GM18873 (cell line): ENCODE measurements around the gene SLIT1.

Experiments
- ATAC-seq: cut with Tn5 transposase; IDR thresholded peaks from one replicate; pipeline ENCODE4 v1.9.1; 2021; ENCODE audit warnings: mild to moderate bottlenecking, moderate library complexity, moderate number of reproducible peaks; ENCODE audit not compliant: unreplicated experiment, low FRiP score

The SLIT1 gene

DNA sequence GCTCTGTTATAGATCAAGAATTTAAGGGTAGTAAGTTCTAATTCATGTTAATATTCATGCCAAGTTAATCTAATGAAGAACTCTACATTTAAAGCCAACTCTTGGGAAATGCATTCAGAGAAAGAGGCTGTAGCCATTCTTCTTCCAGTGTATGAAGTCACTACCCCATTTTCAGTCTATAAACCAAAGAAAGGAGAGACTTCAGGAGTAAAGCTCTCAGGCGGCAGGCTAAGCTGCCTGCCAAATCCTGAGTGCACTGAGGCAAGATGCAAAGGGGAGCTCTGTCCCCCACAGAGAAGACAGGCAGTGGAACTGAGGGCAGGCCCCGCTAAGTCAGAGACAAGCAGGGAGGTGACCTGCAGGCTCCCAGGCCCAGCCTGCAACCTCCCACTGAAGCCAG, 41.5 kb downstream of the SLIT1 start:
- no peak for ATAC-seq

DNA sequence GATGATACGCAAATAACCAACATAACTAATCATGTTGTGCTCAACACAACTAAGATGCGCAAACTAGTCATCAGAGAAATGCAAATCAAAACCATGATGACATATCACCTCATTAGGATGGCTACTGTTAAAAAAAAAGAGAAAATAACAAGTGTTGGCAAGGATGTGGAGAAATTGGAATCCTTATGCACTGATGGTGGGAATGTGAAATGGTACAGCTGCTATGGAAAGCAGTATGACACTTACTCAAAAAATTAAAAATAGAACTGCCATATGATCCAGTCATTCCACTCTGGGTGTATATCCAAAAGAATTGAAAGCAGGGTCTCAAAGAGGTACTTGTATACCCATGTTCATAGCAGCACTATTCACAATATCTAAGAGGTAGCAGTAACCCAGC, 42.9 kb downstream of the SLIT1 start:
- no peak for ATAC-seq

DNA sequence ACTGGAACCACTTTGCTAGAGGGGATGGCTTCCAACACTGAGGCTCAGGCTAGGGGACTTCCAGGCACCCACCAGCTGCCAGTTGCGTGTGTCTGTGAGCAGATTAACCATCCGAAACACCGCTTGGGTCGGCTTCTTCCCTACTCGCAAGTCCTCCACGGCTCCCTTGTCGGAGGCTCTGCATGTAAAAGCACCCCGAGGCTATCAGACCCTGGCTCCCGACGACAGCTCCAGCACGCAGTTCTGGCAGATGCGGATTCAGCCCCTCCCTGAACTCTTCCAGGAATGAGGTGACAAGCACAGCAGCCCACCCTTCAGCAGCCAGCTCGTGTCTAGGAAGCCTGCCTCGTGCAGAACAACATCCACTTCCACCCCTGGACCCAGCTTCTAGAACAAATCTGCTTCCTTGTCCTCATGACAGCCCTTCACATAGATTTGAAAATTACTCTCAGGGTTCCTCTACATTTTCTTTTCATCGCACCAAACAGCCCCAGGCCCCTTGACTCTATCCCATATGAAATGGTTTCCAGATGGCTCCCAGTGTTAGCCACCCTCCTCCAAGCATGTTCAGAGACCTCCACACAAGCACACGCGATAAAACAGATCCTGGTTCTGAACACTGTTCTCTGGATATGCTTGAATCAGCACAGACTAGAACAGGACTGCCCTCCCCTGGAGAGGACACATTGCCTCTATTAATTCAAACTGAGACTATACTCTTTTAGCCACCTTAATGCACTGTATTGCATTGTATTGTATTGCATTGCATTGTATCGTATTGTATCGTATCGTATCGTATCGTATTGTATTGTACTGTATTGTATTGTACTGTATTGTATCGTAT, 44.6 kb downstream of the SLIT1 start:
- no peak for ATAC-seq

DNA sequence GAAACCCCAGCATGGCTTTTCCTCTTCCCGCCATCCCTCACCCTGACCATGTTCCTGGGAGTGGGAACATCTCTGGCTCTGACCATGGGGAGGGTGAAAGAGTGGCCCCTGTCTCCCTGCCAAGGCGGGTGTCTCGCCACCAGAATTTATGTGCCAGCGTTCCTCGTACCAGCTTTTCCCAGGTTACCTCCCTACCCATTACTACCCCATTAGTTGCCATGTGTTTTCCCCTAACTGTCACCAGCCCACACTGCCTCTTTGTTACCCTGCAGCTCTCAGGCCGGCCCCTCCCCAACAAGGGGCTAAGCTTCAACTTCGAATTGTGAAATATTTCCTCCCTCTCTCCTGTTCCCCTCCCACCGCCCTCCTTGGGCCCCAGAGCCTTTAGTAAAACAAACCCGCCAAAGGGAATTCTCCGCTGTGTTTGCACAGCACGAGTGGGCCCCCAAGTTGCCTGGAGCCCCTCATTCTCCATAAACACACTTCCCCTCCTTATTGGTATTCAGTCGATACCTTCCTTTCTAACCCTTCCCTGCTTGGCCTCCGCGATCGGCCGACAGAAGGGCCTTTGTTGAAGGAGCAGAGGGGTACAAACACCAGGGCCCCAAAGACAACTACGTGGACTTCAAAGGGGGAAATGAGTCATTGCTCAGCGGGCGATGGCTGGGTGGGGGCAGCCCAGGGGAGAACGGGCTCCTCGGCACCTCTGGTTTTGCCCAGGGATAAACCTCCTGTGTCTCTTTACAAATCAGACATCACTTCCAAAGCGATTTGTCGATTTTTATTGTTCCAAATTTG, 45.5 kb downstream of the SLIT1 start:
- ATAC-seq, result no peak

DNA sequence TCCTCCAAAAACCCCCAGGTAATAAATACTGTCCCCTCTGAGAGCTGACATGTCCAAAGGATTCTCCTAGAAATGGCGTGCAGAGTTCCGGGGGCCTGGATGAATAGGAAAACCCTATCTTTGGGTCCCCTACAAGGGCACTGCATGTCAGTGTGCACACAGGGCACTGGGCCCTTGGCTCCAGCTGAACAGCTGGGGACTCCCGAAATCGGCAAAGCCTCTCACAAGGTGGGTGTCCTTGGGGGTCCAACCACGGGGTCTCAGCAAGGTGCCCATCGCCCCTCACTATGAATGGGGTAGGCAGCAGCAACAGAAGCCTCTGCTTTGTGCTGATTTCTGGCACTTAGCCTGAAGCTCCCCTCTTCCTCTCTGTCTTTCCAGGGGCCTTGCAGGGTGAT, 46.1 kb downstream of the SLIT1 start:
- no peak for ATAC-seq

DNA sequence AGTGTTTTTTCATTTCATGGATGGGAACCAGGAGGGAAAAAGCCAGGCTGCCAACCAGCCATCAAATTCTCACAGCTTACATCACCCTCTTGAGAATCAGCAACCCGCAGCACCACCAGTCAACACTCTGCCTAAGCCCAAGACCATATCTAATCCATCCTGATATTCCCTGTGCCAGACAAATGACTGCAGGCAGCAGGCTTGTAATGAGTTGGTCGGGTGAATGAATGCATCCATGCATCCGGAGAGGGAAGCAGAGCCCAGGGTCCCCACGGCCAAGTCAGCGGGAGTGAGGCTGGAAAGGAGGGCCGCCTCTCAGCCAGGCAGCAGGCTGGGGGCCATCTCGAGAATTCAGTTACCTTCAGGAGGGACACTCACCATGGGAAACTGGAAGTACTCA, 46.9 kb downstream of the SLIT1 start:
- no peak for ATAC-seq

DNA sequence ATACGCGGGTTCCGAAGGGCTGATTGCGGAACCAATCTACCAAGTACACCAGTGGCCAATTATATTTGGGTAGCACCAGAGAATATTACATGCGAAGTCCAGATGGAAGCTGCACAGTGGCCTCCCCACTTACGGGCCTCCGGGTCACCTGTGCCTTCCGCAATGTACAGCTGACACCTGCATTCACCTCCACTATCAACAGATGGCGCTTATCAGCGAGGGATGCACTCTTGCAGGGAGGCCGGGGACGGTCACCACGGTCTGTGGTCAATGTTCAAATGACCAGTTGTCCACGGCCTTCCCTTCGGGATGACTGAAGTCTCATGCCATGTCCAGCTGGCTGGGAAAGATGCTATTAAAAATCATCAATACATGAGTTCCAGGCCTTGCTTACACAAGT, 47.6 kb downstream of the SLIT1 start:
- no peak for ATAC-seq

DNA sequence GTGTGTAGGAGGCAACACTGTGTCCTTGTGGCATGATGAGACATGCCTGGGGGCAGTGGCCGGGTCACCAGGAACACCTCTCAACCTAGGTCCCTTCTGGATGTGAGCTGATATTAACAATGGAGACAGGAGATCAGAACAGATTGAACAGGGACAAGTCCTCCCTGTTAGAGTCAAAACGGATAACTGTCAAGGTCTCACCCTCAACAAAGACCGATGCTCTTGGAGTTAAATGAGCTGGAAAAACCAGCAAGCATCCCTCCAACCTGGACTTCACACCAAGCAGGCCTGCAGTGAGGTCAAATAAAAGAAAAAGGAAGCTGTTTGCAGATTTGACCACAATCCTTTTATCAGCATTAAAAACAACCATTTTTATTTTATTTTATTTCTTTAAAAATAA, 49.0 kb downstream of the SLIT1 start:
- no peak for ATAC-seq

DNA sequence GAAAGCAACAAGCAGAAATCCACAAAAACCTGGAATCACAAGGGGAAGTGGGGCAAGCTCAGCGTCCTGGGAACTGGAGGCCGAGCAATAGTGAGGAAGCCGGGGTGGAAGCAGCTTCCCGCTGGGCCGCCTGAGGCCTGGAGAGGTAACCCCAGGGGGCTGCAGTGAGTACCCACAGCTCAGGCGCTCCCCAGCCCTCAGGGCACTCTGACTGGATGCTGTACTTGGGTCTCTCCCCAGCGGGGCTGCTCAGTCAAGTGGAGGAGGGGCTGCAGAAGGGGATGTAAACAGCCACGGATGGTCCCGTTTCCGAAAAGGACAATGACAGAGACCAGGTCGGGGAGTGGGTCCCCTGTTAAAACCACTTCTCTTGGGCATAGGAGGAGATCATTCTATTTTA, 50.3 kb downstream of the SLIT1 start:
- ATAC-seq, result no peak

DNA sequence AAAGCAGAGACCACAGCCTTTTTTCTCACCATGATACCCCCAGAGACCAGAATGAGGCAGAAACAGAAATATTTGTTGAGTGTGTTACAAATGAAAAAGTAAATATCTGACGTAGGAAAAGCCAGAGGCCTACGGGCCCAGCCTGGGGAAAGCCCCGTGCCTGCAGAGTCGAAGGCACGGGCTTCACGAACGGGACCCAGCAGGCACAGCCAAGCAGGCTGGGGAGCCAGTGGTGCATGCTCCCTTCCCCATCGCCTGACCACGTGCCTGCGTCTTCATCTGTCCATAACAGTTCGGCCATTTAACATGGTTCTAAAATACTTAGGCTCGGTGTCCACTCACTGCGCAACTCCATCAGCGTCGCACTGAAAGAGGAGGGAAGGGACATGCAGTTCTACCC, 50.8 kb downstream of the SLIT1 start:
- ATAC-seq, result no peak

DNA sequence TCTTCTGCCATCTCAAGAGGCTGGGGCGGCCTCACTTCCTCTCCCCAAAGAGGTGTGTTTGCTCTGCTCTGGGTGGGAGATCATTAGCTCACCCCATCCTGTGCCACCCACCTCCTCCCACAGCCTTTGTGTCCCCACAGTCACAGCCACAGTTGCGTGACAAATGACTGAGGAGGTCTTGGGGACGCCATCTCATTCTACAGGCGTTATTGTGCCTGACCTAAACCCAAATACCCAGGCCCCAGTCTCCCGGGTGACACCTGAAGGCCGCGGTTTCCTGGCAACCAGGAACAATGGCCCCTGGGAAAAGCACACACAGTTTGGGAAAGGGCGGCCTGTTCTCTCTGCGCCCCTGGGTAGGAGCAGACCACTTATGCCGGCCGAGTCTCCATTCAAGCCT, 51.6 kb downstream of the SLIT1 start:
- ATAC-seq, result no peak

DNA sequence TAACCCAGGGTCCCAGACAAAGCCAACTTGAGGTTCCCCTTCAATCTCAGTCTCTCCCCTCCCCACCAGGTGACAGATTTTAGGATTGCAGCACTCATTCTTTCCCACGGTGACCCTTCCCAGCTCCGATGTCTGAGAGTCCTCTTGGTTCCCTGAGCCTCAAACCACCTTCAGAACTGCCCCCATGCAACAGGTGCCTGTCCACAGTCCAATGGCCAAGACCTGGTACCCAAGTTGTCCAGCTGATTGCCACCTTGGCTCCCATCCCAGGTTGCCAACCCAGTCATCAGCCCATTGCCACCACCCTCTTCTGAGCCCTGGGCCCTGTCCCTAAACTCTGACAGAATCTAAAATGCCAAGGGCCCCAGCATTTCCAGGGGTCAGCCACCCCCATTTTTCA, 53.5 kb downstream of the SLIT1 start:
- ATAC-seq, result no peak

DNA sequence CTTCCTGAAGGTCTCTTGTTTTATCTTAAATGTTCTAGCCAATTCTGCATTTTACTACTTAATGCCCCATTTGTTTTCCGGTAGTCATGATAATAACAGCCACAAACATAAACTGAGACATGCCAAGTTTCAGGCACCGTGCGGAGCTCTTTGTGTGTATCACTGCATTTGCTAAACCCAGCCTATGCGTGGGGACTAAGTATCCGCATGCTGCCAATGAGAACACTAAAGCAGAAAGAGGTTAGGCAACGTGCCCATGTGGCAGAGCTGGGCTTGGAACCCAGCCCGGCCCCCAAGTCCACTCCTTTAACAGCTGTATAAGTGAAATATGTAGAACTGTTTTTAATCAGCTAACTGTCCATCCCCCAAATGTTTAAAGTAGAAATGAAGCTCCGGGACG, 54.1 kb downstream of the SLIT1 start:
- ATAC-seq, result no peak

DNA sequence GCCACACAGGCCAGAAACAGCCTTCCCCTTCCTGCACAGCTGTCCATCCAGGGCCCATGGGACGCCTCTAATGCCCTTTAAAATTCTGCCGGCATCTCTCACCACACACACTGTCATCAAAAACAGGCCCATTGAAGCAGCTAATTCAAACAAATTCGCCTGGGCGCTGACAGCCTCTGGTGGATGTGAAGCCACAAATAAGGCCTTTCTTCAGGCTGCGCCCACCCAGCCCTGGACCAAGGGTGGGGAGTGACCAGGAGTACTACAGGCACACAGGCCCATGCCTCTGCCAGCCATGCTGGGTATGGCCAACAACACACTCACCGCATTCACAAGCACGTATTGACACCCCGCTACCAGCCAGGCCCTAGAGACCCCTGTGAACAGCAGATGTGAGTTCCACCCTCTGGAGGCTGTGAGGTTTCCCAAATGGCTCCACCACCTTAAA, 54.6 kb downstream of the SLIT1 start:
- no peak for ATAC-seq

DNA sequence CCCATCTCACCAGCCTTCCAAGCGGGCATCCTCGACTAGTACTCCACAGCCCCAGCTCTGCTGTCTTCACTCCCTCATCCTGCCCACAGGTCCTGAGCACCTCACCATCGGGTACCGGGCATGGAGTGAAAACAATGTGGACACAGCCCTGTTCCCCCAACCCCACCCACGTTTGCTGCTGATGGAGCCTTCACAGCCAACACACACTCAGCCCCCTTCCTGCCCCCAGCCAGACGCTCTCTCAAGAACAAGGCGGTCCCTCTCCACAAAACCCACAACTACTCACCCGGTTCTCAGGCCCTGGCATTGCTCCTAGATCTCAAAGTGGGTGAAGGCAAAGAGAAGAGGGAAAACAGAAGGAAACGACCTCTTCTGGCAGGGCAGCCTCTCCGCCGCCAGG, 56.1 kb downstream of the SLIT1 start:
- ATAC-seq, result no peak

DNA sequence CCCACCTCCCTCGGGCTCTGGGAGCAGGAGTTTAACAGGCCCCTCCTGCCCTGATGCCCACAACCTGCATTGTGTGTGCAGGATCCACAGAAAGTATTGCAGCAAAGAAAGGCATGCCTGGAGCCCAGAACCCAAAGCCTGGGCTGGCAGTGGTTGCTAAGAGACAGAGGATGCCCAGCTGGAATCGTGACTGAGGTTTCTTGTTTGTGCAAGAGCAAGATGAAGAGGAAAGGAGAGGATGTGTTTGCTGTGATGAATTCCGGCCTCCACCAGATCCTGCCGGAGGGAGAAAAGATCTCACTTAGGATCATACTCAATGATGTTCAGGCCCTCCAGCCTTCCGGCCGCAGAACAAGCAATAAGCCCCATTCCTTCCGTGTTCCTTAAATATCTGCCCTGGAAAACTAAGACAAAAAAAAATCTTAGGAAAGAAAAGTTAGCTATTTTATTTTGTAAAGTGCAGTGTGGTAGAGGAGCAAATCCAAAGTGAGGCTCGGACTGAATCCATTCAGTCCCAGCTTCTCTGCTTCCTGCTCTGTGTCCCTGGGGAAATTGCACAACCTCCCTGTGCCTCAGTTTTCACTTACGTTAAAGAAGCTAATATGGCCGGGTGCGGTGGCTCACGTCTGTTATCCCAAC, 57.1 kb downstream of the SLIT1 start:
- no peak for ATAC-seq

DNA sequence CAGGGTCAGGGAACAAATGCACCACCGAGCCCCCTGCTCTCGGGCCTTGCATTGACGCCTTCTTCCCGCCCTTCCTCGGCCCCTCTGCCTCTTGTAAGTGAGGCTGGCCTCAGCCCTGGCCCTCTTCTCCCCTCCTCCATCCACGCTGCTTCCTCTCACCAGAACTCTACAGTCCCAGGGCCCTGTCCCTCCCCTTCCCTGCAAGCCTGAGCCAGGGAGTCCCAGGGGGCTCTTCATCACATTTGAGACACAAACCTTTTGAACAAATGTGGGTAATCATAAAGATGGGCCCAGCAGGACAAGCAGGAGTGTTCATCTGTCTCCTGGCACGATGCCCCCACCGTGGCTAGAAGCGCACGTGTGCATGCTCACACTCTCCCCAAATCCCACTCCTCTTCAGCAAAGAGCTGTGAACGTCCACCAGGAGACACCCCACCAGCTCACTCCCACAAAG, 57.7 kb downstream of the SLIT1 start:
- ATAC-seq, result no peak

DNA sequence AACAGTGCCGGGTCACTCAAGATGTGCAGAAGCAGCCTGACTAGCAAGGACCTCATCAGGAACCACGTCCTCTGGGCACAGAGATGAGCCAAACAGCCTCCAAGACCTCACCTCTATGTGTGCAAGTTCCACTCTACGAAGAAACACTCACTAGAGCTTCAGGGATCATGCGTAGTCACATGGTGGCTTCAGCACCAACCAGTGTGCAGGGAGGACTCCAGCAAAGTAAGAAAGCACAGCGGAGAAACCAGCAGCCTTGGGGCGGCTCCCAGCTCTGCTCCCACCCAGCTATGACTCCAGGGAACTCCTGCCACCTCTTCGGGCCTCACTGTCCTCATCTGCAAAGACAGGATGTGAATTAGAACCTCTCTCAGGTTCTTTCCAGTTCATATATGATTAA, 58.2 kb downstream of the SLIT1 start:
- ATAC-seq, result no peak

DNA sequence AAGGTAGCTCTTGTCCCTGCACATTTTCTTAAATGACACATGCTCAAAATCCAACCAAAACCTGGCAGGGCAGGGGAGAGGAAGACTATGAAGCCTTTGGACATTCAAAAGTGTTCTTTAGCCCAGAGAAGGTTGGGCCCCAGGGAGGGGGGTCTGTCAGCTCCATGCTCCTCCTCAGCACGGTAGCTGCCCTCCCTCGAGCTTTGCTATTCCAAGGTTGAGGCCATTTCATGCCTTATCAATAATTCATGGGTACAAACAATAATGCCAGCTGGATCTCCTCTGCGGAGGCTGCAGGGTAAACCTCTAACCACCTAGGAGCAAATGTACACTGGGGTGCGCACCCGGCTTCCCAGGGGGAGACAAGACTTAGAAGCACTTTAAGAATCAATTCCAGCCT, 61.5 kb downstream of the SLIT1 start:
- ATAC-seq, result no peak

DNA sequence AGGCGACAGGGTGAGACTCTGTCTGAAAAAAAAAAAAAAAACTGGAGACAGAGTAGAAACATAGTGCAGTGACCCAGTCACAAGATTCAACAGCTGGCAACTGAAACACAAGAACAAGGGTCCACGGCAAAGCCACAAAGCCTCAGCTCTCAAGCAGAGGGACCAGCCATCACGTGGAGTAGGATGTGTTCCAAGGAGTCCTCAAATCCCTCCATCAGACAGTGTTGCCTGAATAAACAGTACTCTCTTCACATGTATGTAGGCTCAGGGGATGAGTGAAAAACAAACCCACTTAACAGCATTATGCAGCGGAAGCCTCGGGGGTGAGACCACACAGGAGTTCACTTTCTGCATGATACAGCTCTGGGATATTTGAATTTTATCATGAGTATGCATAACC, 62.0 kb downstream of the SLIT1 start:
- no peak for ATAC-seq

DNA sequence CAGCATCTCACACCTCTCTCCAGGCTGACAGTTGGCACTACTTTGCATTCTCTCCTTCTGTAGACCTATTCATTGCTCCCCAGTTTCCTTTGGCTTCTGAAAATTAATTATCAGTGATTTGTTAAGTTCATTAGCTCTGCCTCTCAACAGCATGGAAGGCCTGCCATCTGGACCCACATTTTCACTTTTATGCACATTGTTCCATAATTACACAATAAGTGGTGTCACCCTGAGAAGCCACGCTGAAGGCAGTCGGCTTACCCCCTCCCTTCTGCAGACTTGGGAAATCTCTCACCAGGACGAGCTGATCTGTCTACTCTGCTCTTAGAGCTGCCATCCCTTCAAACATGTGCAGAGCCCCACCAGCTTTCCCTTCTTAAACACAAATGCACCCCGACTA, 64.7 kb downstream of the SLIT1 start:
- ATAC-seq, result no peak
